Smooth muscle cell (in vitro differentiated cells): ENCODE measurements around the gene PADI1. TPM values are rescaled to one million over a fixed set of nuclear protein-coding genes. Genes with fewer than 3 reads are reported as not detected.

Experiments
- DNase-seq: peaks from one replicate; lab custom pipeline; 2025; ENCODE audit not compliant: unreplicated experiment; lab: John Stamatoyannopoulos, UW
- H2AFZ ChIP-seq: fragments of 200-600 bp; sonication (generic); 2 replicates; pipeline ENCODE4 v1.6.0; 2016; ENCODE audit warnings: antibody characterized with exemption, low read depth, mild to moderate bottlenecking
- H3F3A ChIP-seq: fragments of 200-600 bp; sonication (generic); 2 replicates; pipeline ENCODE4 v1.6.0; 2017; ENCODE audit warnings: antibody characterized with exemption, low read depth
- H3K27ac ChIP-seq: fragments of 200-600 bp; sonication (generic); 2 replicates; pipeline ENCODE4 v1.5.1; 2016; ENCODE audit warnings: low read depth, mild to moderate bottlenecking
- H3K27me3 ChIP-seq: fragments of 200-600 bp; sonication (generic); 2 replicates; pipeline ENCODE4 v1.6.1; 2016; ENCODE audit warnings: low read depth, mild to moderate bottlenecking
- H3K36me3 ChIP-seq: fragments of 200-600 bp; sonication (generic); 2 replicates; pipeline ENCODE4 v1.5.1; 2016; ENCODE audit warnings: low read depth
- H3K4me1 ChIP-seq: fragments of 200-600 bp; sonication (generic); 2 replicates; pipeline ENCODE4 v1.5.1; 2016; ENCODE audit warnings: low read depth
- H3K4me2 ChIP-seq: fragments of 200-600 bp; sonication (generic); 2 replicates; pipeline ENCODE4 v1.6.0; 2016; ENCODE audit warnings: mild to moderate bottlenecking
- H3K4me3 ChIP-seq: fragments of 200-600 bp; sonication (generic); 2 replicates; pipeline ENCODE4 v1.5.1; 2016; ENCODE audit warnings: mild to moderate bottlenecking
- H3K79me2 ChIP-seq: fragments of 200-600 bp; sonication (generic); 2 replicates; pipeline ENCODE4 v1.6.0; 2016; ENCODE audit warnings: low read depth, mild to moderate bottlenecking
- H3K9ac ChIP-seq: fragments of 200-600 bp; sonication (generic); 2 replicates; pipeline ENCODE4 v1.6.0; 2016; ENCODE audit warnings: low read depth
- H3K9me3 ChIP-seq: fragments of 200-600 bp; sonication (generic); replicated peaks from 2 replicates; pipeline ENCODE4 v1.5.1; 2016; ENCODE audit warnings: low read depth
- H4K20me1 ChIP-seq: fragments of 200-600 bp; sonication (generic); 2 replicates; pipeline ENCODE4 v1.6.0; 2016; ENCODE audit warnings: low read depth
- WGBS: methylation state at CpG from one replicate; pipeline ENCODE4 v1.1.7; 2016; ENCODE audit warnings: low lambda C conversion rate; 5-methylcytosine and 5-hydroxymethylcytosine counted together
- polyA plus RNA-seq: library from polyadenylated mRNA; unstranded; fragments of >200 nt; fragmentation: Nextera tagmentation; extraction: Ambion mirVana; gene quantifications from 2 replicates; pipeline ENCODE4 v1.2.1, GENCODE V29; 2016
- total RNA-seq: library from RNA; depleted of rRNA; stranded (reverse); fragments of >200 nt; gene quantifications from 2 replicates; pipeline ENCODE4 v1.2.3, GENCODE V29; 2014
- TF ChIP-seq, protein P1 (sequence below): fragments of 200-600 bp; sonication (generic); IDR thresholded peaks from 2 replicates; pipeline ENCODE4 v1.5.1; 2017; ENCODE audit warnings: borderline replicate concordance, mild to moderate bottlenecking, antibody characterized with exemption; ENCODE audit not compliant: insufficient read depth, poor library complexity, severe bottlenecking

Gene PADI1
- total and polyA plus RNA-seq, 2 experiments from 2014 or later = 1.7 TPM; not detected in 1

DNA sequence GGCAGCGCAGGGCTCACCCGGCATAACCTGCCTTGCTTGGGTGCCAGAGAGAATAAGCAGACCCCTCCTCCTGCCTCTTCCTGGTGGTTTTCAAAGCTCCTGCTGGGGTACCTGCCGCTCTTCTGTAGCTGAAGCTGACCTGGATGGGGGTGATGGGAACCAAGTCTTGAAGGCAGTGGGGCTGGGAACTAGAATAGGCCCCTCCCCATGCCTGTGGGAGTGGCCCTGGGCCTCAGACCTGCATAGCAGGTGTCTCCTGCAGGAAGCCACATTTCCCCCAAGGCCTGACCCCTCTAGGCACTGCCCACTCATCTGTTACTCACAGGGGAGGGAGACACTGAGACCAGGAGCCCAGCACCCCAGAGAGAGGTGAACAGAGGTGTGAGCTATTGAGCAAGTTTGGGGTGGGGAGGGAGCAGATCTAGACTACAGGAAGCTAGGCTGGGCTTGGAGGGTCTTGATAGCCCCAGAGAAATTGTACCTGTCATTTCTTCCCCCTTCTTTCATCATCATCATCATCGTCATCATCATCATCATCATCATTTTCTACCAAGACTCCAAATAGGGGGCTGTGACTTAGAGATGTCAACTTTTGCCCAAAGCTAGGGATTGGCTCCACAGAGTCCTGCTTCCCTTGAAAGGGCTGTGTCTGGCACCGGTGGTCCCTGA, 10.1 kb downstream of the PADI1 start:
- Histone ChIP-seq H4K20me1 (no peaks in the 10 kb centered on the region), H3K4me1 (peaks cover 15% of the 10 kb centered on the region), H3K27ac (no peak overlapping the region), H2AFZ (no peak overlapping the region), H3K4me2 (no peak overlapping the region), H3K27me3 (peaks cover 7% of the 10 kb centered on the region), H3K4me3 (no peak overlapping the region), H3K79me2 (no peaks in the 10 kb centered on the region), H3K9ac (no peak overlapping the region), H3F3A (peaks cover 4% of the 10 kb centered on the region), H3K36me3 (no peaks in the 10 kb centered on the region), H3K9me3 (no peaks in the 10 kb centered on the region)
- TF ChIP-seq, protein P1, sequence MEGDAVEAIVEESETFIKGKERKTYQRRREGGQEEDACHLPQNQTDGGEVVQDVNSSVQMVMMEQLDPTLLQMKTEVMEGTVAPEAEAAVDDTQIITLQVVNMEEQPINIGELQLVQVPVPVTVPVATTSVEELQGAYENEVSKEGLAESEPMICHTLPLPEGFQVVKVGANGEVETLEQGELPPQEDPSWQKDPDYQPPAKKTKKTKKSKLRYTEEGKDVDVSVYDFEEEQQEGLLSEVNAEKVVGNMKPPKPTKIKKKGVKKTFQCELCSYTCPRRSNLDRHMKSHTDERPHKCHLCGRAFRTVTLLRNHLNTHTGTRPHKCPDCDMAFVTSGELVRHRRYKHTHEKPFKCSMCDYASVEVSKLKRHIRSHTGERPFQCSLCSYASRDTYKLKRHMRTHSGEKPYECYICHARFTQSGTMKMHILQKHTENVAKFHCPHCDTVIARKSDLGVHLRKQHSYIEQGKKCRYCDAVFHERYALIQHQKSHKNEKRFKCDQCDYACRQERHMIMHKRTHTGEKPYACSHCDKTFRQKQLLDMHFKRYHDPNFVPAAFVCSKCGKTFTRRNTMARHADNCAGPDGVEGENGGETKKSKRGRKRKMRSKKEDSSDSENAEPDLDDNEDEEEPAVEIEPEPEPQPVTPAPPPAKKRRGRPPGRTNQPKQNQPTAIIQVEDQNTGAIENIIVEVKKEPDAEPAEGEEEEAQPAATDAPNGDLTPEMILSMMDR = no peak
- 93% methylated on average over 5 of the region's 5 CpGs for WGBS
- DNase-seq = no peak

- H3K4me2 ChIP-seq = no peak overlapping the region
- H3K27ac ChIP-seq = no peak overlapping the region
- peaks cover 4% of the 10 kb centered on the region for H3F3A ChIP-seq
- no peak for DNase-seq
- H3K9me3 ChIP-seq = no peaks in the 10 kb centered on the region
- no peak overlapping the region for H2AFZ ChIP-seq
- TF ChIP-seq, protein P1 = no peak
- H3K9ac ChIP-seq = no peak overlapping the region
- no peaks in the 10 kb centered on the region for H3K36me3 ChIP-seq
- H3K4me1 ChIP-seq = peaks cover 15% of the 10 kb centered on the region
- 78% methylated on average over 6 of the region's 6 CpGs for WGBS
- H3K79me2 ChIP-seq = no peaks in the 10 kb centered on the region
- peaks cover 7% of the 10 kb centered on the region for H3K27me3 ChIP-seq
- no peak overlapping the region for H3K4me3 ChIP-seq
- H4K20me1 ChIP-seq = no peaks in the 10 kb centered on the region
Observed at GRCh38 chr1:17215545-17215890, 10.6 kb downstream of the PADI1 start.

- Histone ChIP-seq H3K4me3 (no peak overlapping the region), H3K4me2 (no peak overlapping the region), H3K79me2 (no peaks in the 10 kb centered on the region), H3F3A (peaks cover 4% of the 10 kb centered on the region), H2AFZ (no peak overlapping the region), H3K9me3 (no peaks in the 10 kb centered on the region), H3K9ac (no peak overlapping the region), H3K4me1 (peaks cover 15% of the 10 kb centered on the region), H3K36me3 (no peaks in the 10 kb centered on the region), H4K20me1 (no peaks in the 10 kb centered on the region), H3K27ac (no peak overlapping the region), H3K27me3 (peaks cover 7% of the 10 kb centered on the region)
- TF ChIP-seq, protein P1 = no peak
- DNase-seq = no peak
- 75% methylated on average over 5 of the region's 5 CpGs for WGBS
Observed at GRCh38 chr1:17216078-17216477, 11.2 kb downstream of the PADI1 start.

DNA sequence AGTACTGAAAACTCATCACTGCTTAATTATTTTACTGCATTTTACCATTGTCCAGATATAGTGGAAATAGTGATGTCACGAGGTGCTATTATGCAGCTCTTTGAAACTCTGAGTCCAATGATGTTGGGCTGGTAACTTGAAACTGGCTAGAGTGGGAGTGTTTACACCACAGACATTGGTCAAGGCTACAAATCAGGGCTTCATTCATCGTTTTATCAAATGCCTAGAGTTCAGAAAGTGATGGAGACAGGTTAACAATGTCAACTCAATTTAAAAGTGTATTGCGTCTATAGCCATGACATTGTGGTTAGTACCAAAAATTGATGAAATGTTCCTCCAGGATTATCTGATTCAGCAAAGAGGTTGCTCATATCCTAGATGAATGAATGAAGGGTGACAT, 12.7 kb downstream of the PADI1 start:
- H3K27me3 ChIP-seq = peaks cover 7% of the 10 kb centered on the region
- TF ChIP-seq, protein P1 = no peak

More for the DNA sequence above, 12.7 kb downstream of the PADI1 start:
- Histone ChIP-seq H3F3A (peaks cover 4% of the 10 kb centered on the region), H4K20me1 (no peaks in the 10 kb centered on the region), H2AFZ (no peak overlapping the region), H3K4me1 (peaks cover 8% of the 10 kb centered on the region), H3K27ac (no peak overlapping the region), H3K9me3 (no peaks in the 10 kb centered on the region), H3K36me3 (no peaks in the 10 kb centered on the region), H3K4me2 (no peak overlapping the region), H3K79me2 (no peaks in the 10 kb centered on the region), H3K9ac (no peak overlapping the region), H3K4me3 (no peak overlapping the region)
- no peak for DNase-seq
- 92% methylated on average over 3 of the region's 3 CpGs for WGBS
